Subcutaneous adipose tissue (tissue), 4 donors: Measurements from ENCODE around the gene BIRC6. TPM values are rescaled to one million over a fixed set of nuclear protein-coding genes. Genes with fewer than 3 reads are reported as not detected.

Source experiments
- CTCF ChIP-seq: fragments of 450-650 bp; IDR thresholded peaks from one replicate; pipeline ENCODE4 v1.5.1; 2016; ENCODE audit warnings: low read depth, mild to moderate bottlenecking, control low read depth, antibody characterized with exemption, moderate library complexity
- total RNA-seq, 4 donors: library from RNA; depleted of rRNA; stranded (reverse); fragments of >200 nt; gene quantifications; one replicate each; pipeline ENCODE4 v1.1.0, GENCODE V29; 2016

BIRC6 gene
- total RNA-seq, 4 donors from 2014 or later, result 120 to 147 (median 143) TPM

- no peak for TF ChIP-seq CTCF
These were observed 85.2 kb downstream of the BIRC6 start for GRCh38 chr2:32442020-32442467.

- TF ChIP-seq CTCF, result no peak
These were observed 89.5 kb downstream of the BIRC6 start for GRCh38 chr2:32446369-32446768.

GRCh38 chr2:32450851-32451250, 94.0 kb downstream of the BIRC6 start:
- TF ChIP-seq CTCF, result no peak

GRCh38 chr2:32452338-32453064, 95.7 kb downstream of the BIRC6 start:
- TF ChIP-seq CTCF, result no peak

GRCh38 chr2:32453242-32454062, 96.6 kb downstream of the BIRC6 start:
- no peak for TF ChIP-seq CTCF

GRCh38 chr2:32455816-32456215, 99.0 kb downstream of the BIRC6 start:
- TF ChIP-seq CTCF, result no peak

- no peak for TF ChIP-seq CTCF
These were observed 100.0 kb downstream of the BIRC6 start for GRCh38 chr2:32456808-32457207.
